ENCODE results near the gene EHMT2.

EHMT2 gene

DNA sequence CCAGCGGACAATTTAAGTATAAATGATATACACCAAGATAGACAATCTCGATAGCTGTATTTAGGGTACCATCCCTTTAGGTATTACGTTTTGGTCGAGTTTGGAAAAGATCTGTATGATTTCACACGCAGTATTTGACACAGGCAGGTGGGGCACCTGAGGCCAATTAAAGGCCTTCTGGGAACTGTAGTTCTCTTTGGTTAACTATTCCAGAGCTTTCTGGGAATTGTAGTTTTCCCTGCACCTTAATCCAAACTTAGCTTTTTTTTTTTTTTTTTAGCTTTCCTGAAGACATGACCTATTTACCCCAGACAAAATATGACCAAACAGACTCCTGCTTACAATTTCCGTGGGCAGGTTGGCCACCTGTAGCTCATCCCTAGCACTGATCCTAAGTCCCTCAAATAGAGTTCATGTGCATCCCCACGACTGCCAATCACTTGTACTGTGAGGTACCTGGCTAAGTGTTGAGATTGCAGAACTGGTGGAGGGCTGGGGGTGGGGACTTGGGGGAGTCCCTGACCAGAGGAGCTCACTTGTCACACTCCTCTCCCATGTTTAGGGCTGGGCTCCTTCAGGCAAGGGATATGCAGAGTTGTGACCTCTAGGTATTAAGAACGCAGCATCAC is 999 bp upstream of the EHMT2 start (continued):
- TF ChIP-seq, protein P1, sequence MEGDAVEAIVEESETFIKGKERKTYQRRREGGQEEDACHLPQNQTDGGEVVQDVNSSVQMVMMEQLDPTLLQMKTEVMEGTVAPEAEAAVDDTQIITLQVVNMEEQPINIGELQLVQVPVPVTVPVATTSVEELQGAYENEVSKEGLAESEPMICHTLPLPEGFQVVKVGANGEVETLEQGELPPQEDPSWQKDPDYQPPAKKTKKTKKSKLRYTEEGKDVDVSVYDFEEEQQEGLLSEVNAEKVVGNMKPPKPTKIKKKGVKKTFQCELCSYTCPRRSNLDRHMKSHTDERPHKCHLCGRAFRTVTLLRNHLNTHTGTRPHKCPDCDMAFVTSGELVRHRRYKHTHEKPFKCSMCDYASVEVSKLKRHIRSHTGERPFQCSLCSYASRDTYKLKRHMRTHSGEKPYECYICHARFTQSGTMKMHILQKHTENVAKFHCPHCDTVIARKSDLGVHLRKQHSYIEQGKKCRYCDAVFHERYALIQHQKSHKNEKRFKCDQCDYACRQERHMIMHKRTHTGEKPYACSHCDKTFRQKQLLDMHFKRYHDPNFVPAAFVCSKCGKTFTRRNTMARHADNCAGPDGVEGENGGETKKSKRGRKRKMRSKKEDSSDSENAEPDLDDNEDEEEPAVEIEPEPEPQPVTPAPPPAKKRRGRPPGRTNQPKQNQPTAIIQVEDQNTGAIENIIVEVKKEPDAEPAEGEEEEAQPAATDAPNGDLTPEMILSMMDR (tag by site-specific recombination; IDR thresholded peaks at IDR 0.05) = no peak
- TF ChIP-seq ZNF274 (IDR thresholded peaks at IDR 0.05; ENCODE audit: low read length) (no peak), ZNF274 (tag by site-specific recombination; IDR thresholded peaks at IDR 0.05; ENCODE audit: borderline replicate concordance) (no peak), ZSCAN23 (tag by site-specific recombination; IDR thresholded peaks at IDR 0.05) (peak; percentile 44; the same call in 1 of the 2 replicates), EGR2 (tag by site-specific recombination; IDR thresholded peaks at IDR 0.05; ENCODE audit: low read depth) (no peak), ZNF585B (tag by site-specific recombination; IDR thresholded peaks at IDR 0.05) (no peak), ZNF664 (tag by site-specific recombination; IDR thresholded peaks at IDR 0.05) (no peak), ZNF791 (tag by site-specific recombination; IDR thresholded peaks at IDR 0.05) (no peak), ZNF366 (tag by site-specific recombination; conservative IDR thresholded peaks at IDR 0.05) (no peak), ZNF777 (tag by site-specific recombination; IDR thresholded peaks at IDR 0.05; ENCODE audit: borderline replicate concordance) (no peak), ZNF785 (tag by site-specific recombination; IDR thresholded peaks at IDR 0.05) (no peak), ZNF623 (tag by site-specific recombination; IDR thresholded peaks at IDR 0.05) (no peak), MYNN (tag by site-specific recombination; IDR thresholded peaks at IDR 0.05; ENCODE audit: borderline replicate concordance) (no peak), ZNF202 (tag by site-specific recombination; IDR thresholded peaks at IDR 0.05; ENCODE audit: borderline replicate concordance) (no peak), ZNF558 (tag by site-specific recombination; IDR thresholded peaks at IDR 0.05) (no peak), ZNF843 (tag by site-specific recombination; IDR thresholded peaks at IDR 0.05) (no peak), GLI2 (tag by site-specific recombination; IDR thresholded peaks at IDR 0.05; ENCODE audit: borderline replicate concordance, low read depth) (no peak), ZFP41 (tag by site-specific recombination; IDR thresholded peaks at IDR 0.05; ENCODE audit: borderline replicate concordance) (no peak), ZNF292 (tag by site-specific recombination; IDR thresholded peaks at IDR 0.05; ENCODE audit: borderline replicate concordance, low read depth) (no peak), ZNF132 (tag by site-specific recombination; IDR thresholded peaks at IDR 0.05; ENCODE audit: borderline replicate concordance) (no peak), ZNF416 (tag by site-specific recombination; IDR thresholded peaks at IDR 0.05) (no peak), ZNF624 (tag by site-specific recombination; IDR thresholded peaks at IDR 0.05) (no peak)
- TF ChIP-seq, protein P2, sequence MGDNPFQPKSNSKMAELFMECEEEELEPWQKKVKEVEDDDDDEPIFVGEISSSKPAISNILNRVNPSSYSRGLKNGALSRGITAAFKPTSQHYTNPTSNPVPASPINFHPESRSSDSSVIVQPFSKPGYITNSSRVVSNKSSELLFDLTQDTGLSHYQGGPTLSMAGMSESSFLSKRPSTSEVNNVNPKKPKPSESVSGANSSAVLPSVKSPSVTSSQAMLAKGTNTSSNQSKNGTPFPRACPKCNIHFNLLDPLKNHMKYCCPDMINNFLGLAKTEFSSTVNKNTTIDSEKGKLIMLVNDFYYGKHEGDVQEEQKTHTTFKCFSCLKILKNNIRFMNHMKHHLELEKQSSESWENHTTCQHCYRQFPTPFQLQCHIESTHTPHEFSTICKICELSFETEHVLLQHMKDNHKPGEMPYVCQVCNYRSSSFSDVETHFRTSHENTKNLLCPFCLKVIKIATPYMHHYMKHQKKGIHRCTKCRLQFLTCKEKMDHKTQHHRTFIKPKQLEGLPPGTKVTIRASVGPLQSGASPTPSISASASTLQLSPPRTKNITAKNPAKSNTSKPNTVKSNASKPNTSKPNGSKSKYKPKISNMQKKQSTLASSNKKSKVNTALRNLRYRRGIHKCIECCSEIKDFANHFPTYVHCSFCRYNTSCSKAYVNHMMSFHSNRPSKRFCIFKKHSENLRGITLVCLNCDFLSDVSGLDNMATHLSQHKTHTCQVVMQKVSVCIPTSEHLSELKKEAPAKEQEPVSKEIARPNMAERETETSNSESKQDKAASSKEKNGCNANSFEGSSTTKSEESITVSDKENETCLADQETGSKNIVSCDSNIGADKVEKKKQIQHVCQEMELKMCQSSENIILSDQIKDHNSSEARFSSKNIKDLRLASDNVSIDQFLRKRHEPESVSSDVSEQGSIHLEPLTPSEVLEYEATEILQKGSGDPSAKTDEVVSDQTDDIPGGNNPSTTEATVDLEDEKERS (tag by site-specific recombination; IDR thresholded peaks at IDR 0.05) = no peak
- TF ChIP-seq, protein P3, sequence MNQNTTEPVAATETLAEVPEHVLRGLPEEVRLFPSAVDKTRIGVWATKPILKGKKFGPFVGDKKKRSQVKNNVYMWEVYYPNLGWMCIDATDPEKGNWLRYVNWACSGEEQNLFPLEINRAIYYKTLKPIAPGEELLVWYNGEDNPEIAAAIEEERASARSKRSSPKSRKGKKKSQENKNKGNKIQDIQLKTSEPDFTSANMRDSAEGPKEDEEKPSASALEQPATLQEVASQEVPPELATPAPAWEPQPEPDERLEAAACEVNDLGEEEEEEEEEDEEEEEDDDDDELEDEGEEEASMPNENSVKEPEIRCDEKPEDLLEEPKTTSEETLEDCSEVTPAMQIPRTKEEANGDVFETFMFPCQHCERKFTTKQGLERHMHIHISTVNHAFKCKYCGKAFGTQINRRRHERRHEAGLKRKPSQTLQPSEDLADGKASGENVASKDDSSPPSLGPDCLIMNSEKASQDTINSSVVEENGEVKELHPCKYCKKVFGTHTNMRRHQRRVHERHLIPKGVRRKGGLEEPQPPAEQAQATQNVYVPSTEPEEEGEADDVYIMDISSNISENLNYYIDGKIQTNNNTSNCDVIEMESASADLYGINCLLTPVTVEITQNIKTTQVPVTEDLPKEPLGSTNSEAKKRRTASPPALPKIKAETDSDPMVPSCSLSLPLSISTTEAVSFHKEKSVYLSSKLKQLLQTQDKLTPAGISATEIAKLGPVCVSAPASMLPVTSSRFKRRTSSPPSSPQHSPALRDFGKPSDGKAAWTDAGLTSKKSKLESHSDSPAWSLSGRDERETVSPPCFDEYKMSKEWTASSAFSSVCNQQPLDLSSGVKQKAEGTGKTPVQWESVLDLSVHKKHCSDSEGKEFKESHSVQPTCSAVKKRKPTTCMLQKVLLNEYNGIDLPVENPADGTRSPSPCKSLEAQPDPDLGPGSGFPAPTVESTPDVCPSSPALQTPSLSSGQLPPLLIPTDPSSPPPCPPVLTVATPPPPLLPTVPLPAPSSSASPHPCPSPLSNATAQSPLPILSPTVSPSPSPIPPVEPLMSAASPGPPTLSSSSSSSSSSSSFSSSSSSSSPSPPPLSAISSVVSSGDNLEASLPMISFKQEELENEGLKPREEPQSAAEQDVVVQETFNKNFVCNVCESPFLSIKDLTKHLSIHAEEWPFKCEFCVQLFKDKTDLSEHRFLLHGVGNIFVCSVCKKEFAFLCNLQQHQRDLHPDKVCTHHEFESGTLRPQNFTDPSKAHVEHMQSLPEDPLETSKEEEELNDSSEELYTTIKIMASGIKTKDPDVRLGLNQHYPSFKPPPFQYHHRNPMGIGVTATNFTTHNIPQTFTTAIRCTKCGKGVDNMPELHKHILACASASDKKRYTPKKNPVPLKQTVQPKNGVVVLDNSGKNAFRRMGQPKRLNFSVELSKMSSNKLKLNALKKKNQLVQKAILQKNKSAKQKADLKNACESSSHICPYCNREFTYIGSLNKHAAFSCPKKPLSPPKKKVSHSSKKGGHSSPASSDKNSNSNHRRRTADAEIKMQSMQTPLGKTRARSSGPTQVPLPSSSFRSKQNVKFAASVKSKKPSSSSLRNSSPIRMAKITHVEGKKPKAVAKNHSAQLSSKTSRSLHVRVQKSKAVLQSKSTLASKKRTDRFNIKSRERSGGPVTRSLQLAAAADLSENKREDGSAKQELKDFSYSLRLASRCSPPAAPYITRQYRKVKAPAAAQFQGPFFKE (tag by site-specific recombination; IDR thresholded peaks at IDR 0.05; ENCODE audit: borderline replicate concordance) = no peak
- TF ChIP-seq, protein P4, sequence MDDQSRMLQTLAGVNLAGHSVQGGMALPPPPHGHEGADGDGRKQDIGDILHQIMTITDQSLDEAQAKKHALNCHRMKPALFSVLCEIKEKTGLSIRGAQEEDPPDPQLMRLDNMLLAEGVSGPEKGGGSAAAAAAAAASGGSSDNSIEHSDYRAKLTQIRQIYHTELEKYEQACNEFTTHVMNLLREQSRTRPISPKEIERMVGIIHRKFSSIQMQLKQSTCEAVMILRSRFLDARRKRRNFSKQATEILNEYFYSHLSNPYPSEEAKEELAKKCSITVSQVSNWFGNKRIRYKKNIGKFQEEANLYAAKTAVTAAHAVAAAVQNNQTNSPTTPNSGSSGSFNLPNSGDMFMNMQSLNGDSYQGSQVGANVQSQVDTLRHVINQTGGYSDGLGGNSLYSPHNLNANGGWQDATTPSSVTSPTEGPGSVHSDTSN (CRISPR knock-in tag; IDR thresholded peaks at IDR 0.05) = no peak
- TF ChIP-seq, protein P5, sequence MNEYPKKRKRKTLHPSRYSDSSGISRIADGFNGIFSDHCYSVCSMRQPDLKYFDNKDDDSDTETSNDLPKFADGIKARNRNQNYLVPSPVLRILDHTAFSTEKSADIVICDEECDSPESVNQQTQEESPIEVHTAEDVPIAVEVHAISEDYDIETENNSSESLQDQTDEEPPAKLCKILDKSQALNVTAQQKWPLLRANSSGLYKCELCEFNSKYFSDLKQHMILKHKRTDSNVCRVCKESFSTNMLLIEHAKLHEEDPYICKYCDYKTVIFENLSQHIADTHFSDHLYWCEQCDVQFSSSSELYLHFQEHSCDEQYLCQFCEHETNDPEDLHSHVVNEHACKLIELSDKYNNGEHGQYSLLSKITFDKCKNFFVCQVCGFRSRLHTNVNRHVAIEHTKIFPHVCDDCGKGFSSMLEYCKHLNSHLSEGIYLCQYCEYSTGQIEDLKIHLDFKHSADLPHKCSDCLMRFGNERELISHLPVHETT (tag by site-specific recombination; IDR thresholded peaks at IDR 0.05) = peak; percentile 11; the same call in 1 of the 2 replicates
